ENCODE results near the gene CACNA1D.
A peak's percentile ranks its signal among the peaks of the same experiment; 100 is the strongest.

Gene CACNA1D

DNA sequence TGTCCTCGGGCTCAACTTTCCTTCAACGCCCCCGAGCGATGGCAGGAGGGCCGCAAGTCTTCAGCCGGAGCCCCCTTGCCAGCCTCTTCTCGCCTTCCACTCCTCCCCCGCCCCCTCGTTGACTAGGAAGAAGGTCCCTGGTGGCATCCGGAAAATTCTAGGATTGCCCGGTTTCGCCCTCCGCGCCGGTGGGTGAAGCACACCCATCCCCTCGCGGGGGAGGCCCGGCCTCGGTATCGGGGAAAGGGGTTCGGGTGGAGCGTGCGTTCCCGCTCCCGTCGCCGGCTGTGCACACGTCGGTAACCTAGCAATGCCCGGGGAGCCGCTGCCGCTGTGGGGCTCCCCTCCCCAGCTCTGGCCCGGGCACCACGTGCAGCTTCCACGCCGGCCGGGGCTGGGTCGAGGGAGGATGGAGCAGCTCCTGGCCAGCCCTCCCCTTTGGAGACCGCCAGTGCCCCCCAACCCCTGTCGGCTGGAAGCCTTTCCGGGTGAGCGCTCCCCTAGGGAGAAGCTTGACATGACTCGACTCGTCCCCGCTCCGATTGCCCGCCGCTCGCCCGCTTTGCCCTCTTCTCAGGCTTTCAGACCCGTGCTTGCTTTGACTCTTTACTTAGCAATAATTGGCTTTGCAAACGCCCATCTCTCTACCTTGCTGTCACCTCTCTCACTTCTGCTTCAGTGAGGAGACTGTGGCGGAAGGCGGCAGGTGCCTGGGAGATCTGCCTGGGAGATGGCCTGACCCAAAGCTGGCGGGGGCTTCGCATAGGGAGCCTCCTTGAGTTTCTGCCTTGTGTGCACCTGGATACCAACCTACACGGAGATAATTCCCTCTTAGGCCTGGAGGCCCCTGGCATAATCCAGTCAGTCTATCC, 1.3 kb downstream of the CACNA1D start:
- no peak for DNase-seq

- no peak for DNase-seq
These were observed 1.9 kb downstream of the CACNA1D start for GRCh38 chr3:53496392-53496670.

DNA sequence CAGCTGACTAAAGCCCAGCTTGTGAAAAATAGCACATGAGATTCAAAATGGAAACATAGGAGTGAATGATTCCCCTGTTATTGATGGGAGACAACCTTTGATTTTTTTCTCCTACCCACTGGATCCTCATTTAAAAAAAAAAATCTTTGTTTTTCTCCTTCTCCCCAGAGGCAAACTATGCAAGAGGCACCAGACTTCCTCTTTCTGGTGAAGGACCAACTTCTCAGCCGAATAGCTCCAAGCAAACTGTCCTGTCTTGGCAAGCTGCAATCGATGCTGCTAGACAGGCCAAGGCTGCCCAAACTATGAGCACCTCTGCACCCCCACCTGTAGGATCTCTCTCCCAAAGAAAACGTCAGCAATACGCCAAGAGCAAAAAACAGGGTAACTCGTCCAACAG, 2.6 kb downstream of the CACNA1D start:
- DNase-seq, result peak; percentile 6

GRCh38 chr3:53498806-53499641, 4.6 kb downstream of the CACNA1D start:
- no peak for DNase-seq

GRCh38 chr3:53500165-53500777, 5.9 kb downstream of the CACNA1D start:
- DNase-seq, result no peak

DNA sequence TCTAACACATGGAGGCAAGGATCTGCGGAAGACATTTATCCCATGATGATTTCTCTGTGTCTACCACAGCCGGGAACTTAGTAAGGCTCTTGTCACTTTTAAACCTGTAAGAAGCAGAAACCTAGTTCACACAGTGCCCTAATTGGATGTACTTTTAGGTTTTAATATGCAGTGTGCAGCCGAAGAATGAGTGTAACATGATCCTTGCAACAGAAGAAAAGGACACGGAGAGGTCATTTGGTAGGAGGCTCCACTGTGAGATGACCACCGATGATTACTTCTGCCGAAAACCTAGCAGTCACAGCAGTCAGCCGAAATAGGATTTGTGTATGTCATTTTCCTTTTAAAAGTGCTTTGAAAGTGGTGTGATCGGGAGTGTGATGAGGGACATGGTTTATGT, 6.8 kb downstream of the CACNA1D start:
- no peak for DNase-seq

DNA sequence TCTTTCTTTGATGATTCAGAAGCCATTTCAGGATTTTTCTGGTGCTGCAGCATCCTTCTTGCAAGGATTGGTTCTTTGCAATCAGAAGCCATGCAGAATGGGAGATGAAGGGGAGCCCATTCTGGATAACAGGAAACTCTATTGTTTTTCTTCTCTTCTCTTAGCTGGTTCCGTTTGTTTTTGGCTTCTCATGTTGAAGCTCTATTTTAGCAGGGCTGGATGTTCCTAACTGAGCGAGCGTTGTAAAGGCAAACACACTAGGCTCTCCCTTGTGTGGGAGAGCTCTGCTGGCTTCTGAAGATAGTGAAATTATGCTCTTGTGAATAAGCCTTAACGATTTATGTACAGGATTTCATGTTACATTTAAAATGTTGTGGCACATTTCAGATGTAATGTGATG, 8.3 kb downstream of the CACNA1D start:
- DNase-seq, result no peak

- peak; percentile 24 for DNase-seq
These were observed 8.8 kb downstream of the CACNA1D start for GRCh38 chr3:53503195-53503594.

DNA sequence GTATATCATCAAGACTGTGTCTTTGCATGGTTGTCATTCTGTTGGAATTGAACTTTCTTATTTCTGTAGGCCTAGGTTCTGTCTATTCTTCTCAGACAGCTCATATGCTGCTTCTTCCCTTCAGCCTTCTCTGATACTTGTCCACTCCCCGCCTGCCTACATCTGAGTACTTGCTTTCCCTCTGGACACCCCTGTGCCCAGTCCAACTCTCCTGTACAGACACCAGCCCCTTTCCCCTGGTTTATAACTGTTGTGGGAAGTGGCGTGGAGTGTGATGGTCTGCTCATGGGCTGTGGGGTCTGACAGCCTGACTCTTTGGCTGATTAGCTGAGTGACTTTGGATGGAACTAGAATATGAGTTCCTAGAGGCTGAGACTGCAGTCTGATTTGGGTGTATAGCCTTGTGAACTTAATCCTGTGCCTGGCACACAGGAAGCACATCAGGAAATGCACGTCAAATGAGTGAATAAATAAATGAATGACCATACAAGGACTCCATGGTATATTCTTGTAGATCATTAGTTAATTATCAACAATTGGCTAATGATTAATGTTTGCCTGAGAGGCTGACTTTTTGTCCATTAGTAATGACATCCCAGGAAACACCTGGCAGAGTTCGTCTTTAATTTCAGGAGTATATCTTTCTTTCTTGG, 11.8 kb downstream of the CACNA1D start:
- DNase-seq, result no peak

DNA sequence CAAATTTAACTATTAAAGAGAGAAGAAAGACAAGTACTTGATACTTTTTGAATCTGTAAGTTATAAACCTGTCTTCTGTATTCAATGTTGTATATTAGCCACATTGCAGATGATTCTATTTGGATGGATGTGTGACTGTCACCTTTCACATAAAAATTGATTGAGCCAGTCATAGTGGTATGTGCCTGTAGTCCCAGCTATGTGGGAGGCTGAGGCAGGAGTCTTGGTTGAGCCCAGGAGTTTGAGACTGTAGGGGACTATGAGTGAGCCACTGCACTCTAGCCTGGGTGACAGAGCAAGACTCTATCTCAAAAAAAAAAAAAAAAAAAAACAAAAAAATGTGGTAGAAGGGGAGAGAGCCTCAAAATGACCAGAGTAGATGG, 12.3 kb downstream of the CACNA1D start:
- no peak for DNase-seq

- DNase-seq, result no peak
These were observed 15.1 kb downstream of the CACNA1D start for GRCh38 chr3:53509494-53509893.

DNA sequence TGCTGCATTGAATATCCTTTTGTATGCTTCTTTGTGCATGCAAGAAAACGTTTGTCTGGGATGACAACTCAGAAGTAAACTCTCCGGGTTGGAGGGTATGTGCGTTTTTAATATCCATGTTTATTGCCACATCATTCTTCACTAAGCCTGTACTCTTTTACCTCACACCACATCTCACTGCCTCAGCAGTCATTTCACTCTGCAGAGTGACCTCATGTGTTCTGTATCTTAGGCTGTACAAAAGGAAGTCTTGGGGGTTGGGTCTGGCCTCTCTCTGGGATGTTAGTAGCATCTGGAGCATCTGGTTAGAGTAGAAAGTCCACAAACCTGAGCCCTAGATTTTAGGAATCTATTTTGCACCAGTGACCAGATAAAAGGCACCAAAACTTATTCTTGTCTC, 16.1 kb downstream of the CACNA1D start:
- DNase-seq, result no peak

- DNase-seq, result no peak
These were observed 16.8 kb downstream of the CACNA1D start for GRCh38 chr3:53511246-53511645.

GRCh38 chr3:53513556-53514190, 19.3 kb downstream of the CACNA1D start:
- no peak for DNase-seq

DNA sequence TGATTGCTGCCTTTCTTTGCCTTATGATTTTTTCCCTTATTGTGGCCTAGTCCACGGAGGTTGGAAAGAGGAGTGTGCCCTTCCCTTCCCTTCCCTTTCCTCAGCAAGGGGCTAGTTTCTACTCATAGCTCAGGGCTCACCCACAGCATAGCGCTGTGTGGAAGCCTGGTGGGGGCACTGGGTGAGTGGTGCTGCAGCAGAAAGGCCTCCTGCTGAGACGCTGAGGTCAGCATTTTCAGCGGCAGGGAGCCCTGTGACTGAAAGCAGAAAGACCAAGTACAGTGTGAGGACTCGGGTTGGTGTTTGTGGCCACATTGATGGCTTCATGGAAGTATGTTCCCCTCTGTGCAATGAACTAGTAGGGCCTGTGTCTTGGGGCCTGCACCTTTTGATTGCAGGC, 21.9 kb downstream of the CACNA1D start:
- DNase-seq, result no peak

DNA sequence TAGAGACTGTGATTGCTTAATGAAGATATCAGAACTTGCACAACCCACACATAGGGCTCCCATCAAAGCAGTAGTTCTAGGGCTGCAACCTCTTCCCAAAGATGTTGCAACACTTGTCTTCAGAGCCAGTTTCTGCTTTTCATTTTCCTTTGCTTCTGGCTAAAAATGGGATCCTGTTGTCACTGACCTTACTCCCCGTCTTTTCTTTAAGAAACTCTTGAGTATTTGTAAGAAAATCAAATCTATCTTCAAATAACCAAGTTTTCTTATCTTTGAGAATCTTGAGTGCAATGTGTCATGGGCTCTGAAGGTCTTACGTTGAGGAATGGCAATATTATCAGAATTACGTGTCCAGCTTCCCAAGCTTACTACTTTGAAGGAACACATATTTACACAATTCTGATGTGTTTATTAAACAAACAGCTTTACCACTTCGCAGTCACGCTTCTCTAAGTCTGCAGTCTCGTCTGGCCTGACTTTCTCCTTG, 24.1 kb downstream of the CACNA1D start:
- DNase-seq, result peak; percentile 66

DNA sequence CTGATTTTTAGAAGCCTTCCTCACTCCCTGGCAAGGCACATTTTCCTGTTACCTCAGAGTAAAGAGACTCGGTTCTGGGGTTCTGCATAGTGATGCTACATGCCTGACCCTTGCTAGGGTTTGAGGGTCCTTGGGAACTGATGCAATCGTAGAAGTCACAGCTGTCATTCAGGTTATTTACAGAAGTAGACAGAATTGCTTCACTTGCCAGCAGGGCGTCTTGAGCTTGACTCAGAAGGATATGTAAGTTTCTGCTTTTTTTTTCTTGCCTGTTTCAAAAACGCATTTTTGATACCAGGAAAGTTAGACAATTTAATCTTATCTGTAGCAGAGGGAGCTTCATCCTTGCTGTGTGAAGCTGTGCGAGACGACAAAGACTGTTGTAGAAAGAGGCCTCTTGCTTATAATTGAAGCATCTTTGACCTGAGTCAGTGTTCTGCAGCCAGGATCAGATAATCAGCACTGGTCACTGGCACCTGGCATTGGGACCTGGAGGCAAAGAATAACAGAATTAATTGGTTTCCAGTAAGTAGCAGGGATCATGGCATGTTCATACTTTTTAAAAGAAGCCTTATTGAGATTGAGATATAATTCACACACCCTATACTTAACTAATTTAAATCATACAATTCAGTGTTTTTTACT, 24.8 kb downstream of the CACNA1D start:
- DNase-seq, result peak; percentile 73

GRCh38 chr3:53523346-53523745, 28.9 kb downstream of the CACNA1D start:
- DNase-seq, result no peak

DNA sequence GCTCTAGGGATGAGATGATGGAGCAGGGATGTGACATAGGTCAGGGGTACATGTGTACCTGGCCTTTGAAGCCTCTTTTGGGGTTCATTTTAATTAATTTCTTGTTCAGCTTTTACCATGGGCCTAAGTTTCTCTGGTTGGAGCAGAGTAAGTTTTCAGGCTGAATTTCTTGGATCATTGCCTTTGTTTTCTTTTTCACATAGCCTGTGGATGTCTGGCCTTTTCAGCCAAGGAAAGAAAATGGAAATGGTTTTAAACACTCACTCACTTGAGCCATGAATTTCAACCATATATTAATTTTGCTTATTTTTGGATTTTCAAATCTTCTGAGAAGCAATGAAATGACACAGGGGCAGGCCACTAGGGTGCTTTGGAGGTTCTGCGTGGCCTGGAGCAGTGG, 30.2 kb downstream of the CACNA1D start:
- DNase-seq, result no peak

GRCh38 chr3:53525765-53526703, 31.6 kb downstream of the CACNA1D start:
- DNase-seq, result no peak

DNA sequence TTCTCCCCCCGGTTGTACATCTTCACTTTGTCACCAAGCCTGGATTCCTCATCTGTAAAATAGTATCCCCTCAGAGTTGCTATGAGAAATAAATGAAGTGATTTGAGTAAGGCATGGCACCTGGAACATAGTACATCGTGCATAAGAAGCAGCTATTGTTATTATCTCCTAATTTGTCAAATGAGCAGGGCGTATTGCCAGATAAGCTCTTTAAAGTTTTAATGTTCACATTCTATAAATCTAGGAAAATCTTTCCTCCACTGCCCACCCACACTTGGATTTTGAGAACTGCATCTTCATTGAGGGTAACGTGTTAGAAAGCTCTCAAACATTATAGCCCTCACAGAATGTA, 32.3 kb downstream of the CACNA1D start:
- DNase-seq, result no peak

Measured in inflammatory macrophage treated with lipopolysaccharide for 4 hours (primary cell).